ENCODE results near the gene KIF3C. TPM values are rescaled to one million over a fixed set of nuclear protein-coding genes. Genes with fewer than 3 reads are reported as not detected.
"Not testable (repeated sequence)": the region's sequence is repeated elsewhere in the genome, so short reads cannot be mapped to it uniquely, and the experiment has no call there.

KIF3C gene
- total RNA-seq, 3 donors from 2014 or later = 3.4 to 32.8 (median 6.0) TPM

DNA sequence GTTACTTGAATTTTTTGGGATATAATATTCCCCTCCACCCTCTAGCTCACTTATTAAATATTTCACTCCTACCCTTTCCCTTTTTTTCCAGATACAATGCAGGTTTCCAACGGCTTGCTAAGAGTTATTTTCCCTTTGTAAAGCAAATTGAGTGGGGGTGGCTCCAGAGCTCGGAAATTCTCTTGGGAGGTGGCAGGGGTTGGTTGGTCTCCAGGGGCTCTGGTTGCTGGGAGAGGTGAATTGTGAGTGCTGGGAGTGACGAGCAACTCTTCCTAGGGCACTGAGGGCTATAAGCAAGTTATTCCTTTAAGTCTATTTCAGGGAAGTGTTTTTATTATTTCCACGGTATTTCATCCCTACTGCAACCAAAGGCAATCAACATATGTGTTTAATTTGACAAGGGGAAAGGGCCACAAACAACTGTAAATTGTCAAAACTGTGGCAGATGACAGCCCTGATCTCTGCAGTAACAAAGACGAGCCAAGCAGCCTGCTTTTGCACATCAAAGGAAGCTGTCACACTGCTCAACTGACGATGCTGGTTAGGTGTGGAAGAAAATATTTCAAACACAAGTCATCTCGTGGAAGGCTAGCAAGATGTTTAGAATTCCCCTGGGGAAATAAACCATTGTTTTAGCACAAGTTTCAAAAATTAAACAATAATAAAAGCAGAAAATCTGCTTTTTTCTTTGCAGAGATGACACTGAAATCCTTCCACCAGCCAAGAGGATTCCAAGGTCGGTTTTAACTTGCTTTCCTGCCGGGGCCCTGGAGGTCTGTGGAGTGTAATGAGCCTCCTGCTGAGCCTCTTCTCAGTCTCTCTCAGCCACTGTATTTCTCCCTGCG is 69.2 kb downstream of the KIF3C start:
- Histone ChIP-seq H3K36me3 (no peaks in the 10 kb centered on the region), H3K4me3 (no peak overlapping the region), H3K4me1 (no peaks in the 10 kb centered on the region), H3K9me3 (no peaks in the 10 kb centered on the region), H3K27ac (no peak overlapping the region), H3K27me3 (no peaks in the 10 kb centered on the region)
- DNase-seq (ENCODE audit: low spot score in 2 of 2) = no peak
- TF ChIP-seq POLR2A (IDR thresholded peaks at IDR 0.05) (no peak), POLR2AphosphoS5 (IDR thresholded peaks at IDR 0.05) (no peak)
- TF ChIP-seq, protein P1, sequence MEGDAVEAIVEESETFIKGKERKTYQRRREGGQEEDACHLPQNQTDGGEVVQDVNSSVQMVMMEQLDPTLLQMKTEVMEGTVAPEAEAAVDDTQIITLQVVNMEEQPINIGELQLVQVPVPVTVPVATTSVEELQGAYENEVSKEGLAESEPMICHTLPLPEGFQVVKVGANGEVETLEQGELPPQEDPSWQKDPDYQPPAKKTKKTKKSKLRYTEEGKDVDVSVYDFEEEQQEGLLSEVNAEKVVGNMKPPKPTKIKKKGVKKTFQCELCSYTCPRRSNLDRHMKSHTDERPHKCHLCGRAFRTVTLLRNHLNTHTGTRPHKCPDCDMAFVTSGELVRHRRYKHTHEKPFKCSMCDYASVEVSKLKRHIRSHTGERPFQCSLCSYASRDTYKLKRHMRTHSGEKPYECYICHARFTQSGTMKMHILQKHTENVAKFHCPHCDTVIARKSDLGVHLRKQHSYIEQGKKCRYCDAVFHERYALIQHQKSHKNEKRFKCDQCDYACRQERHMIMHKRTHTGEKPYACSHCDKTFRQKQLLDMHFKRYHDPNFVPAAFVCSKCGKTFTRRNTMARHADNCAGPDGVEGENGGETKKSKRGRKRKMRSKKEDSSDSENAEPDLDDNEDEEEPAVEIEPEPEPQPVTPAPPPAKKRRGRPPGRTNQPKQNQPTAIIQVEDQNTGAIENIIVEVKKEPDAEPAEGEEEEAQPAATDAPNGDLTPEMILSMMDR (IDR thresholded peaks at IDR 0.05) = no peak
- intact Hi-C loops (cut with DNase I; ENCODE audit: low total_unique reads) = no loop called here

DNA sequence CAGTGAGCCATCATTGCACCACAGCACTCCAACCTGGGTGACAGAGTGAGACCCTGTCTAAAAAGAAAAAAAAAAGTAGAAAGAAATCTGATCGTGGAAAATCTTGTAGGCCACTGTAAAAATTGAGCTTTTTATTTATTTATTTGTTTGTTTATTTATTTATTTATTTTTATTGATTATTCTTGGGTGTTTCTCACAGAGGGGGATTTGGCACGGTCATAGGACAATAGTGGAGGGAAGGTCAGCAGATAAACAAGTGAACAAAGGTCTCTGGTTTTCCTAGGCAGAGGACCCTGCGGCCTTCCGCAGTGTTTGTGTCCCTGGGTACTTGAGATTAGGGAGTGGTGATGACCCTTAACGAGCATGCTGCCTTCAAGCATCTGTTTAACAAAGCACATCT is 72.7 kb downstream of the KIF3C start:
- H3K27ac ChIP-seq; H3K4me1 ChIP-seq; intact Hi-C loops (cut with DNase I; ENCODE audit: low total_unique reads); H3K9me3 ChIP-seq; DNase-seq (ENCODE audit: low spot score in 2 of 2); H3K36me3 ChIP-seq; H3K4me3 ChIP-seq; H3K27me3 ChIP-seq: not testable (repeated sequence)

DNA sequence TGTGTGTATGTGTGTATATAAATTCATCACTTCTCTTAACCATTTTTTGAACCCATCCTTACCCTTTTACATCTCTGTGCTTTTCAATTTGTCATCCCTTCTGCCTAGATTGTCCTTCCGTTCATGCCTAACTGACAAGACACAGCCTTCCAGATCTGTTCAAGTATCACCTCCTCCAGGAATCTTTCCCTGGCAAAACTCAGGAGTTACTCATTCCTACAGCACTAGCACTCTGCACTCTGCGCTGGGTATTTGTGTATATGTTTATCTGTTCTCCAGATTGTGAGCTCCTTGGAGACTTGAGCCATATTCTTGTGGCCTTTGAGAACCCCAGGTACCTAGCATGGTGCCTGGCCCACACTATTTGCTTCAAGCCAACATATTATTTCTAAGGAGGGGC is 77.2 kb downstream of the KIF3C start:
- Histone ChIP-seq H3K4me3 (no peak overlapping the region), H3K9me3 (no peaks in the 10 kb centered on the region), H3K4me1 (no peaks in the 10 kb centered on the region), H3K27me3 (no peaks in the 10 kb centered on the region), H3K36me3 (no peaks in the 10 kb centered on the region), H3K27ac (no peak overlapping the region)
- TF ChIP-seq POLR2A (IDR thresholded peaks at IDR 0.05) = no peak
- TF ChIP-seq, protein P1 (IDR thresholded peaks at IDR 0.05) = no peak
- TF ChIP-seq POLR2AphosphoS5 (IDR thresholded peaks at IDR 0.05) = no peak
- DNase-seq (ENCODE audit: low spot score in 2 of 2) = no peak
- intact Hi-C loops (cut with DNase I; ENCODE audit: low total_unique reads) = no loop called here

DNA sequence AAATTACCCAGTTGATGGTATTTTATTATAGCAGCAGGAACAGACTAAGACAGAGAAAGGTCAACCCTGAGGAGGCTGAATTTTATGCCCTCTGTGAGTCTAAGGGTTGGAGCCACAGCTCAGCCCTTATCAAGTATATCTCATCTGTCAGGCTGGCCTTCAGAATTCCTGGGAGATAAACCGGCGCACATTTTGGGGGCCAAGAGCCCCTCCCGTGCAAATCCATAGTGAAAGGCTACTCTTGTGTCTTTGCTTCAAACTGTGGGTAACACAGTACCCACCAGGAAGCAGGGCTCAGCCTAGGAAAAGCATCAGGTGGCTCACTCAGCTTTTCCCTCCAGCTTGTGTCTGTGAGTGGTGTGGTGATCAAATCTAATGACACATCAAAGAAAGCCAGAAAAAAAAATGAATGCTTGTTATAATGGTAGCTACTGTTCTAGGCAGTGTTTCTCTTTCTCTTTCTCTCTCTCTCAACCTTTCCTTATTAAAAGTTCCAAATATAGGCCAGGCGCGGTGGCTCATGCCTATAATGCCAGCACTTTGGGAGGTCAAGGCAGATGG is 79.0 kb downstream of the KIF3C start:
- TF ChIP-seq, protein P1 (IDR thresholded peaks at IDR 0.05) = no peak
- TF ChIP-seq POLR2A (IDR thresholded peaks at IDR 0.05) = no peak
- no peak for TF ChIP-seq POLR2AphosphoS5 (IDR thresholded peaks at IDR 0.05)

DNA sequence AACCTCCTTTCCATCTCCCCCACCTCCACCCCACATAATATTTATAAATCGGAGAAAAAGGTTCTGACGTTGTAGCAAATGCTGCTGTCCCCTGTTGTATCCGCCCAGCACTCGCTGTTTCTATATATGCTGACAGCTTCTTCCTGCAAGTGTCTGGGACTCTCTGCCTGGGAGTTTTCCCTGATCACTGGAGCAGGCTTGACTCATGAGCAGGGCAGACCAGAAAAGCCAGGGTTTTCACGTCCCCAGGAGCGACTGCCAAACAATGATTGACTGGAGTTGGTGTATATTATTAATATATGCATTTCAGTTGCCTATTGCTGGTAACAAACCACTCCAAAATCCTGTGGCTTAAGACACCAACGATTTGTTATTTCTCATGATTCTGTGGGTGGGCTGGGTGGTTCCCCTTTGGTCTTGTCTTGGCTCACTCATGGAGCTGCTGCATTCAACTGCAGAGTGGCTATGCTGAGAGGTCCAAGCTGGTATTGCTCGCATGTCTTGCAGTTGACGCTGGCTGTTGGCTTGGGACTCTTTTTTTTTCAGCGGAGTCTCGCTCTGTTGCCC is 82.8 kb downstream of the KIF3C start:
- intact Hi-C loops (cut with DNase I; ENCODE audit: low total_unique reads) = no loop called here
- Histone ChIP-seq H3K27ac (no peak overlapping the region), H3K4me3 (no peak overlapping the region), H3K4me1 (no peaks in the 10 kb centered on the region), H3K36me3 (no peaks in the 10 kb centered on the region), H3K27me3 (no peaks in the 10 kb centered on the region), H3K9me3 (no peaks in the 10 kb centered on the region)
- no peak for DNase-seq (ENCODE audit: low spot score in 2 of 2)
- TF ChIP-seq POLR2AphosphoS5 (IDR thresholded peaks at IDR 0.05) (no peak), POLR2A (IDR thresholded peaks at IDR 0.05) (no peak)
- TF ChIP-seq, protein P1 (IDR thresholded peaks at IDR 0.05) = no peak

More for the DNA sequence above, 79.0 kb downstream of the KIF3C start:
- Histone ChIP-seq H3K9me3 (no peaks in the 10 kb centered on the region), H3K27ac (no peak overlapping the region), H3K4me1 (no peaks in the 10 kb centered on the region), H3K4me3 (no peak overlapping the region), H3K27me3 (no peaks in the 10 kb centered on the region), H3K36me3 (no peaks in the 10 kb centered on the region)
- intact Hi-C loops (cut with DNase I; ENCODE audit: low total_unique reads) = loop anchor here (5.0 kb wide), 1 partner anchor 1674 kb away; no protein-coding TSS in a partner anchor
- DNase-seq (ENCODE audit: low spot score in 2 of 2) = no peak

All from breast epithelium (tissue), 4 donors.